A204.1 (cell line): Measurements from ENCODE around the gene PRIMA1.

ENCODE experiments used
- FAIRE-seq: peaks from 2 replicates; lab custom pipeline; 2012; peaks lifted over from hg19 to GRCh38; lab: Jason Lieb, UNC

PRIMA1 gene

GRCh38 chr14:93674343-93674742, 113.9 kb downstream of the PRIMA1 start:
- no peak for FAIRE-seq

- no peak for FAIRE-seq
Measured at GRCh38 chr14:93669632-93670031, 118.7 kb downstream of the PRIMA1 start.
